ENCODE measurements around the gene C1orf116.

DNA sequence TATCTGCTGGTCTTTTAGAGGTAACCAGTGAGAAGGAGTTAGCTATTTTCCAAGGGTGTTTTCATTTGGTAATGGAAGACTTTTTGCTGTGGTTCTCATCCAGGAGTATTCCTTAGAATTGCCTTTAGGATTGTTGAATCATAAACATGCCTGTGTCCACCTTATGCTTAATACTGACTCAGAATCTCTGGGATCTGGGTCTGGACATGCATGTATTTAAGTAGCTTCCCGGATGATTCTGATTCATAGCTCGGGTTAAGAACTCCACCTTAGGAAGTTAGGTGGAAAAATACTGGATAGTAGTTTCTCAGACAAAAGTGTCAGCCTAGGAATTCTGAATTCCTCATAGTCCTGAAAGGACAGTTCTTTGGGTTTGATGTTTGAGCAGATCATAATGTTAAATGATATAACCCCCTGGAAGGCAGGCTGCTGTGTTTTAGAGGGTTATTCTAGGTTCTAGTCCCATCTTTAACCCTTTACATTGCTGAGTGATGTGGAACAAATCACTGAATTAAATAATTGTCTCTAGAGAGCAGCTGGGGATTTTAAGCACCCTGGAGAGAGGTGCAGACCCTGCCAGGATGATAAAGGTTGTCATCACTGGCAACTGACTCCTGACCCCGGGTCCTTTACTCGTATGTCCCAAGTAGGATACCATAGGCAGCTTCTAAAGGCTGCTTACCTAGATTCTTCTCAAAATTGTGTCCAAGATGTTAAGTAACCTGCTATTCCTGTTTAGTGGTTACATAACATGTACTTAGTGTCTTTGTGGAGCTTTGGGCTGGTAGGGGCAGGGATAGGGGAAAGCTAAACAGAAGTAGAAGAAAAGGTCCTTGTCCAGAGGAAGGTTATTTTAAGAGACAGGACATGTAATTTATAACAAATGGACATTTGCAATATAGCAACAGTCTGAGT, 41.6 kb upstream of the C1orf116 start:
- no peak for TF ChIP-seq FOXA1 (IDR thresholded peaks at IDR 0.05)
- TF ChIP-seq MAX (IDR thresholded peaks at IDR 0.05), result no peak
- TF ChIP-seq EGR1 (IDR thresholded peaks at IDR 0.05; ENCODE audit: low read depth in 2 of 2), result no peak
- TF ChIP-seq GABPA (IDR thresholded peaks at IDR 0.05 in 1 of 2, conservative IDR thresholded peaks at IDR 0.05 in 1 of 2), result no peak
- no peak for TF ChIP-seq CTCF (IDR thresholded peaks at IDR 0.05; ENCODE audit: low read depth, low read length, missing input control)
- TF ChIP-seq RAD21 (IDR thresholded peaks at IDR 0.05), result no peak
